ENCODE results near the gene TNFSF13B. TPM values are rescaled to one million over a fixed set of nuclear protein-coding genes. Genes with fewer than 3 reads are reported as not detected.

Gene TNFSF13B
- total RNA-seq, 1 donor from 2014 or later = 3.3 TPM

- Mint-ChIP-seq H3K27ac (peak overlapping the region; percentile 68), H3K9me3 (ENCODE audit: low read depth) (no peaks in the 10 kb centered on the region), H3K36me3 (ENCODE audit: insufficient read depth) (no peaks in the 10 kb centered on the region), H3K27me3 (no peaks in the 10 kb centered on the region), H3K4me3 (ENCODE audit: low read depth) (peak overlapping the region; percentile 6), H3K4me1 (ENCODE audit: low read depth) (peaks cover 23% of the 10 kb centered on the region)
- DNase-seq (ENCODE audit: low spot score, unreplicated experiment) = no peak
- TF ChIP-seq, protein P1, sequence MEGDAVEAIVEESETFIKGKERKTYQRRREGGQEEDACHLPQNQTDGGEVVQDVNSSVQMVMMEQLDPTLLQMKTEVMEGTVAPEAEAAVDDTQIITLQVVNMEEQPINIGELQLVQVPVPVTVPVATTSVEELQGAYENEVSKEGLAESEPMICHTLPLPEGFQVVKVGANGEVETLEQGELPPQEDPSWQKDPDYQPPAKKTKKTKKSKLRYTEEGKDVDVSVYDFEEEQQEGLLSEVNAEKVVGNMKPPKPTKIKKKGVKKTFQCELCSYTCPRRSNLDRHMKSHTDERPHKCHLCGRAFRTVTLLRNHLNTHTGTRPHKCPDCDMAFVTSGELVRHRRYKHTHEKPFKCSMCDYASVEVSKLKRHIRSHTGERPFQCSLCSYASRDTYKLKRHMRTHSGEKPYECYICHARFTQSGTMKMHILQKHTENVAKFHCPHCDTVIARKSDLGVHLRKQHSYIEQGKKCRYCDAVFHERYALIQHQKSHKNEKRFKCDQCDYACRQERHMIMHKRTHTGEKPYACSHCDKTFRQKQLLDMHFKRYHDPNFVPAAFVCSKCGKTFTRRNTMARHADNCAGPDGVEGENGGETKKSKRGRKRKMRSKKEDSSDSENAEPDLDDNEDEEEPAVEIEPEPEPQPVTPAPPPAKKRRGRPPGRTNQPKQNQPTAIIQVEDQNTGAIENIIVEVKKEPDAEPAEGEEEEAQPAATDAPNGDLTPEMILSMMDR (IDR thresholded peaks at IDR 0.05; ENCODE audit: unreplicated experiment) = no peak
These were observed 76.9 kb downstream of the TNFSF13B start for GRCh38 chr13:108346376-108346775.

DNA sequence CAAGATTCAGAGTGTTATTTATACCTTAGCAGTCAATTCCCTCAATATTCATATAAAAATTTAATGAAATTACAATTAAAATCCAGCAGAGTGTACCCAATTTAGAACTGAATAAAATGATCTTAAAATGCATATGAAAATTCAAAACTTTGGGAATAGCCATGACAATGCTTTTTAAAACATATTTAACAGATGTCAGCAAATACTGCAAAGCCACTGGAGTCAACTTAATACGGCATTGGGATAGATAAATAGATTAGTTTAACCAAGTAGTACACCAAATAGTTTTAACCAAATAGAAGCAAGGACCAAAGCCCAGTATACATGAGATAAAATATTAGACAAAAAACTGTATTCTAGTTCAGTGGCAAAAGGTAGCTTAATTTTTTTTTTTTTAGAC lies 79.8 kb downstream of the TNFSF13B start:
- no peaks in the 10 kb centered on the region for H3K27me3 Mint-ChIP-seq

GRCh38 chr13:108350579-108350978 lies 81.1 kb downstream of the TNFSF13B start:
- Mint-ChIP-seq H3K27me3 (no peaks in the 10 kb centered on the region), H3K4me1 (ENCODE audit: low read depth) (peaks cover 20% of the 10 kb centered on the region), H3K4me3 (ENCODE audit: low read depth) (no peak overlapping the region), H3K27ac (no peak overlapping the region), H3K9me3 (ENCODE audit: low read depth) (no peaks in the 10 kb centered on the region), H3K36me3 (ENCODE audit: insufficient read depth) (no peaks in the 10 kb centered on the region)
- TF ChIP-seq, protein P1 (IDR thresholded peaks at IDR 0.05; ENCODE audit: unreplicated experiment) = no peak
- no peak for DNase-seq (ENCODE audit: low spot score, unreplicated experiment)

More for the DNA sequence above, 79.8 kb downstream of the TNFSF13B start:
- no peaks in the 10 kb centered on the region for H3K9me3 Mint-ChIP-seq (ENCODE audit: low read depth)
- H3K27ac Mint-ChIP-seq = no peak overlapping the region
- H3K4me3 Mint-ChIP-seq (ENCODE audit: low read depth) = no peak overlapping the region
- DNase-seq (ENCODE audit: low spot score, unreplicated experiment) = no peak
- H3K36me3 Mint-ChIP-seq (ENCODE audit: insufficient read depth) = no peaks in the 10 kb centered on the region
- TF ChIP-seq, protein P1 (IDR thresholded peaks at IDR 0.05; ENCODE audit: unreplicated experiment) = no peak
- peaks cover 22% of the 10 kb centered on the region for H3K4me1 Mint-ChIP-seq (ENCODE audit: low read depth)

DNA sequence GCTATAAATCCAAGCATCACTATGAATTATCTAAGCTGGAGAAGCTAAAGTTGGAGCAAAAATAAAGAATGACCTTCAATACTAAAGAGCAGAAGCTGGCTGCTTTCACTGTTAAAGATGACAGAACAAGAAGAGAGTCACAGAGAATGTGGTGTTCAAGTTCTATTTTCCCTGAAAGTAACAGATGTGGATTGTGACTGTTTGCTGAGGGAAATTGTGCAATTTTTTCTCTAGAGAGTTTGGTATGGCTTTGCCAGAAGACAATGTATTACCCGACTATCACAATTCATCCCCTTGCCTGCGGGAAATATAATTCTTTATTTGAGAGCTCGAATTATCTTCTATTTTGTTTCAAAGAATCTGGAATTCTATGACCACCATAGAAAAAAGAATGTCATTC lies 83.1 kb downstream of the TNFSF13B start:
- H3K9me3 Mint-ChIP-seq (ENCODE audit: low read depth) = no peaks in the 10 kb centered on the region
- no peak for DNase-seq (ENCODE audit: low spot score, unreplicated experiment)
- H3K4me1 Mint-ChIP-seq (ENCODE audit: low read depth) = peaks cover 7% of the 10 kb centered on the region
- TF ChIP-seq, protein P1 (IDR thresholded peaks at IDR 0.05; ENCODE audit: unreplicated experiment) = no peak
- no peak overlapping the region for H3K27ac Mint-ChIP-seq
- H3K27me3 Mint-ChIP-seq = no peaks in the 10 kb centered on the region
- no peaks in the 10 kb centered on the region for H3K36me3 Mint-ChIP-seq (ENCODE audit: insufficient read depth)
- H3K4me3 Mint-ChIP-seq (ENCODE audit: low read depth) = no peak overlapping the region

- H3K27me3 Mint-ChIP-seq = peaks cover 4% of the 10 kb centered on the region
- H3K4me3 Mint-ChIP-seq (ENCODE audit: low read depth) = no peak overlapping the region
These were observed 87.7 kb downstream of the TNFSF13B start for GRCh38 chr13:108357228-108357627.

More at GRCh38 chr13:108357228-108357627, 87.7 kb downstream of the TNFSF13B start:
- TF ChIP-seq, protein P1 (IDR thresholded peaks at IDR 0.05; ENCODE audit: unreplicated experiment) = no peak
- no peak overlapping the region for H3K27ac Mint-ChIP-seq
- DNase-seq (ENCODE audit: low spot score, unreplicated experiment) = no peak
- H3K4me1 Mint-ChIP-seq (ENCODE audit: low read depth) = peaks cover 5% of the 10 kb centered on the region
- H3K9me3 Mint-ChIP-seq (ENCODE audit: low read depth) = no peaks in the 10 kb centered on the region
- no peaks in the 10 kb centered on the region for H3K36me3 Mint-ChIP-seq (ENCODE audit: insufficient read depth)

Other genes with a start within 250 kb of the TNFSF13B start
- 18.1 and 18.6 TPM in 2 replicates for gene LIG4, start 54.2 kb upstream of the TNFSF13B start, total RNA-seq
- 20.7 and 20.9 TPM in 2 replicates for gene ABHD13, start 51.3 kb upstream of the TNFSF13B start, total RNA-seq